Stimulated activated CD8-positive, alpha-beta memory T cell treated with anti-CD3 and anti-CD28 coated beads, Interleukin-12 subunit alpha, Interleukin-12 subunit beta, amount 100 ng/mL, for 4 hours (primary cell): ENCODE data around the gene RBM45.
"Not testable (repeated sequence)": the region's sequence is repeated elsewhere in the genome, so short reads cannot be mapped to it uniquely, and the experiment has no call there.

ENCODE experiments used
- DNase-seq: peaks from one replicate; pipeline ENCODE4 v3.0.0-alpha.2; 2020; ENCODE audit warnings: low read depth

The RBM45 gene

DNA sequence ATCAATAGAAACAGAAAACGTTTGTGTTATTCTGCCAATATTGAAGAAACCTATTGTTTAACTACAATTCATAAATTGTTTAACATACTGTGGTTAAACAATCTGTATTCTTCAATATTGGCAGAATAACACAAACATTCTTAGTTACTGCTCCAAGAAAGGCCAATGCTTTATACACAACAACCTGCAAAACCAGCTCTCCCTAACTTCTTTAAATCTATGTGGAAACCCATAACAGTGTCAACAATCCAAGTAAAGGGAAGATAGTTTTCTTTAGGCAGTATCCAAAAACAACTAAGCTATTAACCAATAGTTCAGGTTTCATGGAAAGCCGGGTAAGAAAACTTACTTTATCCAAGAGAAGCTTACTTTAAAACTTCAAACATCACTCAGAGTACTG lies 6.2 kb upstream of the RBM45 start:
- no peak for DNase-seq

DNA sequence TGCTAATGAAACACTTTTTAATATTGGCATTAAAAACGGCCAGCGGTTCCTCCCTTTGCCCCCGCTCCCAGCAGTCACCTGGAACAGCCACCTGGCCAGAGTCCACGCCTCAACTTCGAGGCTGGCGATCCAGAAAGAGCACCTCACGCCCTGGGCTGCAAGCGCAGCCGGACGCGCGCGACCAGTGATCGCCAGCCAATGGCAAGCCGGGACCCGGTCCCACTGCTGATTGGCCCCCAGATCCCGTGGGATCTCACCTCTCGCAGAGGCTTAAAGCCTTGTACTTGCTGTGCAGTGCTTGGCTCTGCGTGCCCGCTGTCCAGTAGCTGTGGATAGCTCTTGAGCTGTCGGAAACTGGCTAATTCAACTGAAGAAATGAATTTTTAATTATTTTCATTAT lies 4.1 kb upstream of the RBM45 start:
- DNase-seq: no peak

- DNase-seq: no peak
These were observed 2.4 kb upstream of the RBM45 start for GRCh38 chr2:178109813-178110212.

DNA sequence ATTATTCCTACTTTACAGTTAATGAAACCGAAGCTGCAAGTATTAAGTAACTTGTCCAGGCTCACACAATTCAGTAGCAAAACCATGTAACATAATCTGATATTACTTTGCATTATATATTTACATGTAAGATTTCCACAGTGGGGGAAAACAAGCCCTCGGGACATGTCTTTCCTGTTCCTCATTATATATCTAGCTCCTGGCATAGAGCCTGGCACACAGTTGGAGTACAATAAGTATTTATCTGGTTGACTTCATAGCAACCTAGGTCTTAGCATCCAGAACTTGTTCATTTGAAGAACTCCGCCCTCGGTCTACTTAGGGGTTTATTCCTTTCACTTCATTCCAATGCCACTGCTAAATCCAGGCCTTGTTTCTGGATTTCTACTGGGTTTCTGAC lies 1.6 kb upstream of the RBM45 start:
- no peak for DNase-seq

DNA sequence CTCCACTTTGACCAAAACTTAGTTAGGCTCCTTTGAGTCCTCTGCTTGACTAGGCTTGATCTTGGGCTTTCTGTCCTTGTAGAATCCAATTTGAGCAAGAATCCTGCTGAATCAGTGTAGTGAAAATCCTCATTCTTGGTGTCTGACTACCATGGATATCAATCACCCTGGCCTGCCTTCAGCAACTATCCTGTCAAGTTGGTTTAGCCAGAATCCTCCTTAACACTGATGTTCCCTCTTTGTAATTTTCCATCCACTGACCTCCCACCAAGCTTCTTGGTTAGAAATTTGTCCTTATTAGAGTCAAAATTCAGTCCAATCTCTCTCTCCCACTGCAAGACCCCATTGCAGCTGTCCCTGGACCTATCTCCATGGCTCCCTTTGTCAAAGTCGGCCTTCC lies 494 bp upstream of the RBM45 start:
- no peak for DNase-seq

GRCh38 chr2:178114462-178114861 lies 2.2 kb downstream of the RBM45 start:
- DNase-seq: no peak

DNA sequence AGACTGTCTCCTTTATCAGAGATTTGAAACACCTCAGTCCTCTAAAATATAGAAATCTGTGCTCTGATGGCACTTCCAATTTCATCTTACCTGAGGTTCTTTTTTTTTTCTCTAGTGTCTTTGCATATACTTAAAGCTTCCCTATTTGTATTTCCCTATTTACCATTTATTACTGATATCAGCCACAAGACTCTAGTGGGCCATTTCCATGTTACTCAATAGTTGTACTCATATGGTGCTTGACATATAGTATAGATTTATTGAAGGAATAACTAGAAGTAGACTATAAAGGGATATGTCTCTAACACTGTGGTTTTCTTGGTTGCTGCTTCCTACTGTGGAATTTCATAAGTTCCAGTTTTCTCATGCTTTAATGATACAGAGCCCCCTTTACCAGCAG lies 3.0 kb downstream of the RBM45 start:
- no peak for DNase-seq

DNA sequence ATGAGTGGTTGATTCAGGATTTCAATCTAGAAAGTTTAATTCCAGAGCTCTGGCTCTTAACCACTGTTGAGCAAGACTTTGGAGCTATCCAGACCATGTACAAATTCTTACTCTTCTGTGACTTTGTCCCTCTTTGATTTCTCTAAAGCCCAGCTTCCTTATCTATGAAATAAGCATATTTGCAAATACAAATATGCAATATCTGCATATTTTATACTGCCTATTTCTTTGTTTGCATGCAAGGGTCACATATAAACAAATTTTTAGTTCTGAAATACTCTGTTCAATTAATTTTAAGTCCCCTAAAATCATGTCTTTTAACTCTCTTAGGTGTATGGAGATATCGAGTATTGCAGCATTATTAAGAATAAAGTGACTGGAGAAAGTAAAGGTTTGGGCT lies 5.5 kb downstream of the RBM45 start:
- no peak for DNase-seq

DNA sequence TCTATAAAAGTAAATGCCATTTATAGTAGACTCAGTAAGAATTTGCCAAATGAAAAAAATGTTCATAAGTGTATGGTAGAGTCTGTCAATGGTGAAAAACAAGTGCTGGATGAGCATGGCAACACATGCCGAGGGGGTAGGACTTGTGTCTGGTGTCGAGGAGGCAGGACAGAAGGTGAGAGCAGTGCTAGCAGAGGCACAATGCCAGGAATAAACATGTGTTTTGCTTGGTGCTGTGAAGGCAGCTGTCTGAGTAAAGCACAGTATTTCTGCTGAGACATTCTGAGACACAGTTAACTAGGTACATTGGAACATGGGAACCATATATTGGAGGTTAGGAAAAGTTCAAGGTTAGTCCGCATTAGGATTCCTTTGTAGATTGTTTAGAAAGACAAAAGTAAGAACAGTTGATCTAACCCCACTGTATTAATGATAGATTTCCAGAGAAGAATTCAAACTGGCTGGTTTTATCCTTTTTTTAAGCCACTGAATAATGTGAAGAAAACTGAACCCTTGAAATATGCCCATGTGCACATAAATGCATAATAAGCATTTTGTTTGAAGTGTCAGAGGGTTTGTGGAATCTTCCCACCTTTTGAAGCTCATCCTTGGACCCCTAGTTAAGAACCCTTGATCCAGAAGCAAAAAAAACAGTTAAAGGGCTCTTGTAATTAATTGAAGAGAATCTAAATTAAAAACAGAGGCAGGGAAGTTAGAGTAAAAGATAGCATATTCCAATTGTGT lies 7.1 kb downstream of the RBM45 start:
- DNase-seq: no peak

- DNase-seq: no peak
These were observed 10.9 kb downstream of the RBM45 start for GRCh38 chr2:178123163-178123562.

GRCh38 chr2:178125125-178125524 lies 12.9 kb downstream of the RBM45 start:
- DNase-seq: no peak

GRCh38 chr2:178125862-178126261 lies 13.6 kb downstream of the RBM45 start:
- no peak for DNase-seq

DNA sequence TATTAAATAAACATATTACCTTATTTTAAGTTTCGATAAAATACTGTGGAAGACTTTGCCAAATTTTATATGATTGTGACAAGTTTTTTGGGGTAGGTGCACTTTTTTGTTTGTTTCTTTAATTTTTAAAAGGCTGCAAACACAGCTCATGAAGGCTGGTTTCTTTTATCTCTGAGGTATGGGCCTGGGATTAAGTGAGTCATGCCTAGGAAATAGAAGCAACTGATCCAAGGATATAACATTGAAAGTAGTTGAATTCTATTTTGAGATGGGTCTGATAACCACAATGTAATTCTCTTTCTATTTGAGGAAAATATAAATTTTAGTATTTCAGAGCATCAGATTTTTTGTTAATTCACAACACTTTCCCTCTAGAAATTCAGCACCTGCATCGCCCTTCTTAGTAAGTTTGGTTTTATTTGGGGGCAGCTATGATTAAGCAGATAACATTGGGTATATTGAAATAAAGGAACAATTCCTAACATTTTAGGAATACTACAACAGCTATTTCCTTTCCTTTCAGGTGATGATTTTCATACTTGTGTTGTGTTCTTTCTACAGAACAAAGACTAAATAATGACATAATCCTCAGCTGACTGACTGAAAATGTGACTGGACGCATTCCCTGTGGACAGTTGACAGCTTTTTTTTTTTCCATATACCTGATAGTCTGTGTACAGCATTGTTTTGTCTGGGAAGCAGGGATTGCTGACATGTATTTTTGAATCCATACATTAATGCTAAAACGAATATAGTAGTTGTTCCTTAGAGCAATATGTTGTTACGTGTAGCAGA lies 16.8 kb downstream of the RBM45 start:
- no peak for DNase-seq

DNA sequence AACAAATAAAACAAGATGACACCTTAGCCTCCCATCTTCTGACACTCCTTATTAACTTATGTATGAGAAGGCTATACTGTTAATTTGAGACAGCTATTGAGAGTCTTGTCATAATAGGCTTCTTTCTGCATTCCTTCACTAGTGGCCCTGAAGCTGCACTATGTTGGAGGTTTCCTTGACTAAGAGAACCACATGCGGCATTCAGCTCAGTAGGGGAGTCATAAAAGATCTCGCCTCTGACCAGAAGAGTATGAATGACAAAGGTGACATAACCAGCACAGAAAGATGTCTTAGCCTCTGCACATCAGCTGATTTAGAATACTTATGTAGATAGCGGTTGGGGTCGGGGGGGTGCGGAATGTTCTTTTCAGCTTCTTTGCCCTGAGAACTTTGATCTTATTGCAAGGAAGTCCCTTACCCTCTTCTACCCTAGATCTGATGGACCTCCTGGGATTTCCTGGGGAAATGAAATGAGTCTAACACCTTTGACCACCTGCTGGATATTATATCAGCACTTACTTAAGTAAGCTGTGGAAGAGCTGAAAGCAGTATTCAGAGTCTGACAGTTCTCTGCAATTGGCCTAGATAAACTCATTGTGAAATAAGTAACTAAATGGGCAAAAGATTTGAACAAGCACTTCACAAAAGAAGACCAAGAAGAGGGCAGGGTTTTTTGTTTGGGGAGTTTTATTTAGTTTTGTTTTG lies 24.2 kb downstream of the RBM45 start:
- DNase-seq: no peak

DNA sequence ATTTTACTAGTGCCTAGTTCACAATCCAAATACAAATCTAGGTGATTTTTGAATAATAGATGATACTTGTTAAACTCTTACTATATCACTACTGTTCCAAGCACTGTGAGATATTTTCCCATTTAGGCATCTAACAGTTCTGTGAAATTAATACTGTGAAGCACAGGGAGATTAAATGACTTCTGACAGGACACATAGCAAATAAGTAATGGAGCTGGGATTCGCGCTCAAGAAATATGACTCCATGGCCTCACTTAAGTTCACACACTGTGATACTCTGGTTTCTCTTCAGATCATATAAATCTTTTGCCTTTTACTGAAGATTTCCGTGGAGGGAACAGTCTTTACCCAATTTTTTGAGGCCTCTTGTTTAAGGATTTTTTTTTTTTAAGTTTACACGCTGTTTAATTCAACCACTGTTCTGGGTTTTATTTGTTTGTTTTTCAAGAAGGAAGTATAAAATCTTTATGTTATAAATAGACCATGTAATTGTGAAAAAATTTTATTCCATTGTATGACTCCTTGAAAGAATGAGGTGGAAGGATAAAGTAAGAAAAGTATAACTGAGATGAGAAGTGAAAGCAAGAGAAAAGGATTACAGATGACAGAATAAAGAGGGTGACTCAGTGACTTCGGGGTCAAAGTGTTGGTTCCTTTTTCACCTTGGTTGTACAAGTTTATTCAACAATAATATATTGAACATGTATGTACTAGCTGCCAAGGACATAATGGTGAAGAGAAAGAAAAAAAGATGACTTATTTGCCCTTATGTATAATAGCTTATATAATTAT lies 30.2 kb downstream of the RBM45 start:
- DNase-seq: no peak

DNA sequence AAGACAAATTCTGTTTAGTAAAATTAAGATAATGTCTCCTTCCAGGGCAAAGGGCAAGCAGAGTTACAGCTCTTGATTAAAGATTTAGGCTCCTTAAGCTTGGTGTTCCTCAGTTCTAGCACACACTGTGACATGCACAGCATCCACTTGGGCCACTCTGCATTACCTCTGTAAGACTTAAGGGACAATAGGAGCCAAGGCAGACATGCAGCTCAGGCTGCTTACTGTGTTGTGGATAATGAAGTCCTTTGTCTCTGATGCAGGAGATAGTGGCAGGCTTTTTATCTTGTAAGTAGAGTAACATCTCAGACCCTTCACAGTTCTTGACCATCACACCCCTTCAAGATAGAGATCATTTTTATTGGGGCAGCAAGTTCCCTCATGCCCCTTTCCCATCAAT lies 31.2 kb downstream of the RBM45 start:
- no peak for DNase-seq

DNA sequence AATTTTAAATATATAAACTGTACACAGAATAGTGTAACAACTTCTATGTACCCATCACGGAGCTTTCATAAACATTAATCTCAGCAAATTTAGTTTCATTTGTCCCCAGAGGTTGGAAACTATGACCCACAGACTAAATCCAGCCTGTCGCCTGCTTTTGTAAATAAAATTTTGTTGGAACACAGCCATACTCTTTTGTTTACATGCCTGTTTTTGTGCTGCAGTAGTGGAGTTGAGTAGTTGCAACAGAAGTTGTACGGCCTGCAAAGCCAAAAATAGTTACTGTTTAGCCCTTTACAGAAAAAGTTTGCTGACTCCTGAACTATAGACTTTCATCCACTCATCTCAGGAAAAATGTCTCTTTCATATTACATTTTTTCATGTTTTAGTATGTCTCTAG lies 39.8 kb downstream of the RBM45 start:
- DNase-seq: no peak

DNA sequence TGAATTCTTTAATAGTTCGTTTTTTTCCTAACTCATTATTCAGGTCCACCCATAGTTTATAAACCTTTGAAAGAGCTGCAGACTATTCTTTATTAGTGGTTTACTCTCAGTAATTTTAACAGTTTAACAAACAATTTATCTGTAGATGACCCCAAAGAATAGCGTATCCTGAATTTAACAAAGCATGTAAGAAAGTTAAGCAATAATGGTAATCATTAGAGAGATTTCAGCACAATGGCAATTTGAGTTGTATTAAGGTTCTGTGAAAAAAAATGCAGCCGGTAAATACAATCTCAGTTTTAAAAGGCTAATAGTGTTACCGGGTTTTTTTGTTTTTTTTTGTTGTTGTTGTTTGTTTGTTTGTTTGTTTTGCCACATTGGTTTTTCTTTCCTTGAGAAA lies 40.3 kb downstream of the RBM45 start:
- DNase-seq: no peak

DNA sequence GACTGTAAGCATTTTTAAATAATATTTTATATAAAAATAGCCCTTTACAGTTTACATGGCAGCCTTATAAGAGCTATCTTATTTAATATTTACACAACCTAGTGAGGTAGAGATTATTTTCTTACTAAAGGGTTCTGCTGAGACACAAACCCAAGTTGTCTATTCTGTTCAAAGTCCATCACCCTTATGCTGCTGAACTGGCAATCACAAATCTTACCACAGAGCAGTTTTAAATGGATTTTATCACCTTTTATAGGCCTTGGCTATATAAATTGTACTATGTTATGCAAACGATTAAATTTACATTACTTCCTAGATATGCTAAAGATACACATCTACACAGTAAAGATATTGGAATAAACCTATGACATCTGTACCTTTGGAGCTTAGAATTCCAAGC lies 40.7 kb downstream of the RBM45 start:
- no peak for DNase-seq

GRCh38 chr2:178153878-178154277 lies 41.6 kb downstream of the RBM45 start:
- not testable (repeated sequence) for DNase-seq

GRCh38 chr2:178155524-178155923 lies 43.3 kb downstream of the RBM45 start:
- no peak for DNase-seq

- no peak for DNase-seq
These were observed 45.3 kb downstream of the RBM45 start for GRCh38 chr2:178157574-178157973.
